ENCODE measurements around the gene CYTH1.

The CYTH1 gene

GRCh38 chr17:78825696-78826095, 43.6 kb upstream of the CYTH1 start:
- peaks cover 39% of the 10 kb centered on the region for H3K36me3 ChIP-seq (ENCODE audit: control insufficient read depth, insufficient read depth, low read length)
- no peak overlapping the region for H3K4me3 ChIP-seq (replicated peaks; ENCODE audit: low read depth, low read length)

GRCh38 chr17:78824240-78824639, 42.2 kb upstream of the CYTH1 start:
- no peak for DNase-seq (ENCODE audit: extremely low read depth, insufficient read length)
- no peak overlapping the region for H3K4me3 ChIP-seq (replicated peaks; ENCODE audit: low read depth, low read length)
- H3K36me3 ChIP-seq (ENCODE audit: control insufficient read depth, insufficient read depth, low read length): peaks cover 49% of the 10 kb centered on the region
- no peaks in the 10 kb centered on the region for H3K27me3 ChIP-seq (replicated peaks; ENCODE audit: control insufficient read depth, insufficient read depth, low read length)
- TF ChIP-seq CTCF (IDR thresholded peaks at IDR 0.05; ENCODE audit: insufficient read depth, low read length, poor library complexity, severe bottlenecking): no peak

More at GRCh38 chr17:78825696-78826095, 43.6 kb upstream of the CYTH1 start:
- DNase-seq (ENCODE audit: extremely low read depth, insufficient read length): no peak
- TF ChIP-seq CTCF (IDR thresholded peaks at IDR 0.05; ENCODE audit: insufficient read depth, low read length, poor library complexity, severe bottlenecking): no peak
- no peaks in the 10 kb centered on the region for H3K27me3 ChIP-seq (replicated peaks; ENCODE audit: control insufficient read depth, insufficient read depth, low read length)

- H3K27me3 ChIP-seq (replicated peaks; ENCODE audit: control insufficient read depth, insufficient read depth, low read length): no peaks in the 10 kb centered on the region
- no peak for DNase-seq (ENCODE audit: extremely low read depth, insufficient read length)
- peaks cover 48% of the 10 kb centered on the region for H3K36me3 ChIP-seq (ENCODE audit: control insufficient read depth, insufficient read depth, low read length)
- H3K4me3 ChIP-seq (replicated peaks; ENCODE audit: low read depth, low read length): no peak overlapping the region
- TF ChIP-seq CTCF (IDR thresholded peaks at IDR 0.05; ENCODE audit: insufficient read depth, low read length, poor library complexity, severe bottlenecking): peak; percentile 18
These were observed 41.4 kb upstream of the CYTH1 start for GRCh38 chr17:78823282-78824046.

- DNase-seq (ENCODE audit: extremely low read depth, insufficient read length): no peak
- Histone ChIP-seq H3K27me3 (replicated peaks; ENCODE audit: control insufficient read depth, insufficient read depth, low read length) (no peaks in the 10 kb centered on the region), H3K4me3 (replicated peaks; ENCODE audit: low read depth, low read length) (no peak overlapping the region), H3K36me3 (ENCODE audit: control insufficient read depth, insufficient read depth, low read length) (peaks cover 49% of the 10 kb centered on the region)
- TF ChIP-seq CTCF (IDR thresholded peaks at IDR 0.05; ENCODE audit: insufficient read depth, low read length, poor library complexity, severe bottlenecking): no peak
These were observed 40.5 kb upstream of the CYTH1 start for GRCh38 chr17:78822552-78822951.

GRCh38 chr17:78821961-78822360, 39.9 kb upstream of the CYTH1 start:
- no peak for TF ChIP-seq CTCF (IDR thresholded peaks at IDR 0.05; ENCODE audit: insufficient read depth, low read length, poor library complexity, severe bottlenecking)
- no peaks in the 10 kb centered on the region for H3K27me3 ChIP-seq (replicated peaks; ENCODE audit: control insufficient read depth, insufficient read depth, low read length)
- H3K4me3 ChIP-seq (replicated peaks; ENCODE audit: low read depth, low read length): no peak overlapping the region
- H3K36me3 ChIP-seq (ENCODE audit: control insufficient read depth, insufficient read depth, low read length): peaks cover 52% of the 10 kb centered on the region
- DNase-seq (ENCODE audit: extremely low read depth, insufficient read length): no peak
